Thyroid gland (tissue), 4 donors: ENCODE results near the gene ART4.

Experiments used
- POLR2A ChIP-seq, 2 donors: fragments of 450-650 bp; IDR thresholded peaks; one replicate each; pipeline ENCODE4 v1.6.1; 2017; ENCODE audit warnings: antibody characterized with exemption in 2 of 2, mild to moderate bottlenecking in 2 of 2, moderate library complexity in 1 of 2
- TF ChIP-seq, protein P1 (sequence below), 6 experiments: fragments of 200-600 bp in 3 of 6; fragments of 450-650 bp in 3 of 6; sonication (generic) in 3 of 6; IDR thresholded peaks; one replicate each; pipeline ENCODE4 v1.5.1; 2016 to 2019; ENCODE audit warnings: antibody characterized with exemption in 6 of 6, mild to moderate bottlenecking in 2 of 6, inconsistent platforms in 1 of 6, moderate library complexity in 1 of 6

DNA sequence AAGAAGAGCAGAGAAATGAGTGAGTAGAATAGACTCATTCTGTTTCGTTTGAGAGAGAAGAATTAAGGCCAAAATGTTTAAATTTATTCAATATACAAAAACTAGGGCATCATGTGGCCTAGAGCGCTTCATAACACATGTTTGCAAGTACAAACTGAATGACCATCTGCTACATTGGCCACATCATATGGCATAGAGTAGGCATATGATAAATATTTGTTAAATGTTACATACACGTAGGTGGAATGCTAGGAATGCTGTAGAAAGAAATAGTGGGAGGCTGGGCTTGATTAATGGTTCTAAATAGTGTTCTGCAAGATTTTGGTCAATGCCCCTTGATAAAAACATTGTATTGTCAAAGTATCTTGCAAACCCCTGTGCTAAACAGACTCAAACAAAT is 31.6 kb upstream of the ART4 start:
- TF ChIP-seq POLR2A (IDR thresholded peaks at IDR 0.05): no peak
- TF ChIP-seq, protein P1, sequence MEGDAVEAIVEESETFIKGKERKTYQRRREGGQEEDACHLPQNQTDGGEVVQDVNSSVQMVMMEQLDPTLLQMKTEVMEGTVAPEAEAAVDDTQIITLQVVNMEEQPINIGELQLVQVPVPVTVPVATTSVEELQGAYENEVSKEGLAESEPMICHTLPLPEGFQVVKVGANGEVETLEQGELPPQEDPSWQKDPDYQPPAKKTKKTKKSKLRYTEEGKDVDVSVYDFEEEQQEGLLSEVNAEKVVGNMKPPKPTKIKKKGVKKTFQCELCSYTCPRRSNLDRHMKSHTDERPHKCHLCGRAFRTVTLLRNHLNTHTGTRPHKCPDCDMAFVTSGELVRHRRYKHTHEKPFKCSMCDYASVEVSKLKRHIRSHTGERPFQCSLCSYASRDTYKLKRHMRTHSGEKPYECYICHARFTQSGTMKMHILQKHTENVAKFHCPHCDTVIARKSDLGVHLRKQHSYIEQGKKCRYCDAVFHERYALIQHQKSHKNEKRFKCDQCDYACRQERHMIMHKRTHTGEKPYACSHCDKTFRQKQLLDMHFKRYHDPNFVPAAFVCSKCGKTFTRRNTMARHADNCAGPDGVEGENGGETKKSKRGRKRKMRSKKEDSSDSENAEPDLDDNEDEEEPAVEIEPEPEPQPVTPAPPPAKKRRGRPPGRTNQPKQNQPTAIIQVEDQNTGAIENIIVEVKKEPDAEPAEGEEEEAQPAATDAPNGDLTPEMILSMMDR (IDR thresholded peaks at IDR 0.05): no peak
